ENCODE results near the gene SERPINB13. TPM values are rescaled to one million over a fixed set of nuclear protein-coding genes. Genes with fewer than 3 reads are reported as not detected.

The SERPINB13 gene
- polyA plus RNA-seq, 1 donor from 2014 or later = not detected

DNA sequence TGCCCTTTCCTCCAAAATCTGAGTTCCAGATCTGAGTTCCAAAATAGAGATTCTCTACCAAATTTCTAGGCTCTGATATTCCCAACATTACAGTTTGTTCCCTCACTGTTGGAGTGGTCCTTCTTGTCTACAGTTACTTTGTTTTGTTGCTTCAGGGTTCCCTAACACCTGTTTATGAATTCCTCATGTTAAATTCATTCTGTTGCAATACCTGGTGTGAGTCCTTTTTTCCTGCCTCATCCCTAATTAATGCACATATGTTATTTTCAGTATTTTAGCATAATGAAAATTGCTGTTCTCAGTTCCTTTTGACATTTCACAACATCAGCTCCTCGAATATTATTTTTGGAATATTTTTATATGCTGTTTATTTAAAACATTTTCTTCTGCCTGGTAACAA lies 16.2 kb downstream of the SERPINB13 start:
- H4K20me1 ChIP-seq (ENCODE audit: insufficient read depth) = no peaks in the 10 kb centered on the region
- TF ChIP-seq REST (IDR thresholded peaks at IDR 0.05; ENCODE audit: borderline replicate concordance) = no peak
- no peak for TF ChIP-seq TAF1 (IDR thresholded peaks at IDR 0.05; ENCODE audit: low read depth)
- TF ChIP-seq SMC3 (conservative IDR thresholded peaks at IDR 0.05; ENCODE audit: poor library complexity) = no peak
- no peak for TF ChIP-seq RAD21 (conservative IDR thresholded peaks at IDR 0.05)
- TF ChIP-seq CTCF (IDR thresholded peaks at IDR 0.05; ENCODE audit: poor library complexity, severe bottlenecking) = no peak
- TF ChIP-seq POLR2AphosphoS5 (IDR thresholded peaks at IDR 0.05) = no peak
- TF ChIP-seq MXI1 (conservative IDR thresholded peaks at IDR 0.05; ENCODE audit: poor library complexity, severe bottlenecking) = no peak
- no peak for TF ChIP-seq EZH2 (IDR thresholded peaks at IDR 0.05; ENCODE audit: borderline replicate concordance, insufficient read depth, low read length, poor library complexity, severe bottlenecking)
- no peak for TF ChIP-seq EP300 (conservative IDR thresholded peaks at IDR 0.05; ENCODE audit: poor library complexity, severe bottlenecking)
- no peaks in the 10 kb centered on the region for H3F3A ChIP-seq (ENCODE audit: insufficient read depth, low read length, poor library complexity, severe bottlenecking)
- H3K27me3 ChIP-seq (ENCODE audit: insufficient read depth, low read depth, low read length) = no peaks in the 10 kb centered on the region
- no peak overlapping the region for H3K27ac ChIP-seq (ENCODE audit: low read length)
- H3K79me2 ChIP-seq (replicated peaks; ENCODE audit: insufficient read depth, low read length) = no peaks in the 10 kb centered on the region
- H3K4me3 ChIP-seq (ENCODE audit: low read length) = no peak overlapping the region
- no peak overlapping the region for H2AFZ ChIP-seq (ENCODE audit: low read depth, low read length)
- no peaks in the 10 kb centered on the region for H3K9me3 ChIP-seq (ENCODE audit: low read length)
- H3K36me3 ChIP-seq (ENCODE audit: insufficient read depth, low read length) = no peaks in the 10 kb centered on the region
- H3K9me2 ChIP-seq (ENCODE audit: insufficient read depth, low read length) = no peaks in the 10 kb centered on the region
- H3K9ac ChIP-seq (ENCODE audit: low read length) = no peak overlapping the region
- H3K4me2 ChIP-seq (ENCODE audit: low read length) = no peak overlapping the region

- H3K27me3 ChIP-seq (ENCODE audit: insufficient read depth, low read depth, low read length) = no peaks in the 10 kb centered on the region
- no peak overlapping the region for H3K27ac ChIP-seq (ENCODE audit: low read length)
- no peak overlapping the region for H3K4me2 ChIP-seq (ENCODE audit: low read length)
- no peaks in the 10 kb centered on the region for H3K36me3 ChIP-seq (ENCODE audit: insufficient read depth, low read length)
- no peak overlapping the region for H2AFZ ChIP-seq (ENCODE audit: low read depth, low read length)
- H3F3A ChIP-seq (ENCODE audit: insufficient read depth, low read length, poor library complexity, severe bottlenecking) = no peaks in the 10 kb centered on the region
- H3K9ac ChIP-seq (ENCODE audit: low read length) = no peak overlapping the region
- H3K9me3 ChIP-seq (ENCODE audit: low read length) = no peaks in the 10 kb centered on the region
- no peaks in the 10 kb centered on the region for H3K79me2 ChIP-seq (replicated peaks; ENCODE audit: insufficient read depth, low read length)
- no peak for TF ChIP-seq POLR2AphosphoS5 (IDR thresholded peaks at IDR 0.05)
- TF ChIP-seq REST (IDR thresholded peaks at IDR 0.05; ENCODE audit: borderline replicate concordance) = no peak
- no peak for TF ChIP-seq SMC3 (conservative IDR thresholded peaks at IDR 0.05; ENCODE audit: poor library complexity)
- no peak for TF ChIP-seq CTCF (IDR thresholded peaks at IDR 0.05; ENCODE audit: poor library complexity, severe bottlenecking)
- TF ChIP-seq EP300 (conservative IDR thresholded peaks at IDR 0.05; ENCODE audit: poor library complexity, severe bottlenecking) = no peak
- TF ChIP-seq TAF1 (IDR thresholded peaks at IDR 0.05; ENCODE audit: low read depth) = no peak
- H3K4me3 ChIP-seq (ENCODE audit: low read length) = no peak overlapping the region
- no peaks in the 10 kb centered on the region for H4K20me1 ChIP-seq (ENCODE audit: insufficient read depth)
- H3K9me2 ChIP-seq (ENCODE audit: insufficient read depth, low read length) = no peaks in the 10 kb centered on the region
These were observed 16.6 kb downstream of the SERPINB13 start for GRCh38 chr18:63603772-63604171.
